HG03159 (cell line): ENCODE measurements around the gene RCOR1.
"Not testable (repeated sequence)": the region's sequence is repeated elsewhere in the genome, so short reads cannot be mapped to it uniquely, and the experiment has no call there.

Experiments used
- ATAC-seq: cut with Tn5 transposase; IDR thresholded peaks from one replicate; pipeline ENCODE4 v1.9.1; 2021; ENCODE audit warnings: mild to moderate bottlenecking, moderate library complexity; ENCODE audit not compliant: unreplicated experiment

Gene RCOR1

DNA sequence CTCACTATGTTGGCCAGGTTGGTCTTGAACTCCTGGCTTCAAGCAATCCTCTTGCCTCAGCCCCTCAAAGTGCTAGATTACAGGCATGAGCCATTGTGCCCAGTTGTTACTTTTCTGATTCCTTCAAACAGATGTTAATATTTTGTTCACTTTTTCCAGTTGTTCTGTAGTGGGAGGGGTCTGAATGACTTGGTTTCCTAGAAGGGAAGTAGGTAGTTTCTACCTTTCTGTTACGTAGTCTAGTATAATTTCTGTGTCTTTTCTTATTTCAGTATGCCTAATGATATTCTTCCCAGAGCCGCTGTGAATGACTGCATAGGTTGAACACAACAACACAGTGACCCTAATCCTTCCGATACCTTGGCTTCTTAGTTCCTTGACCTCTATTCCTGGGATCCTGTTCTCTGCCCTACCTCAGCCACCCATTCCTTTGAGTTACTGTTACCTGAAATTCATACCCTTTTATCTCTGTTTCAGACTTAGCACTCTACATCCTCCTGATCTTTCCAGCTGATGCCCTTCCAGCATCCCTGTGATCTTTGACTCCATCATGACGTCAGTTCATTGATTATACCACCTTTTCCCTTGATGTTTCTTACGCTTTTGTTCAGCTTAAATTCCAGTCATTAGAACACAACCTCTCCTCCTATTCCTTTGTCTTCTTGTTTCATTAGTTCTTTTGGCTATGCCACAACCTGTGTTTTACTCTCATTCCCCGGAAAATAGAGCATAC, 33.3 kb downstream of the RCOR1 start:
- ATAC-seq, result no peak

DNA sequence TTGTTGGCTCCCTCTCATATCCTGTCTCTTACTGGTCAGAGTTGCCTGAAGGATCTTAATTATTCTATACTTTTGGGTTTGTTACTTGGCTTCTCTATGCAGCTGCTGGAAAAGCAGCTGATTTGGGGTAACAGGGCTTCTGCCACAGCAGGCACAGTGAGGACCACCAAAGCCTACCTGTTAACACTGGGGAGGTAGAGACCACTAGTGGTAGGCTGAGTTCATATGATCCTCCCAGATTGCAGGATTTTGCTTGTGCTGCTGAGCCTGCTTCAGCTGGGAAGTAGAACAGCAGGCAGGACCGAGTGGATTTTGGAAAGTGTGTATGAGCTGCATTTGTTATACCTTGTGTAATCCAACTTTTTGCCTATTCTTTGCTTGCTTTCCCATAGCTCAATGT, 34.1 kb downstream of the RCOR1 start:
- no peak for ATAC-seq

- ATAC-seq, result no peak
These were observed 36.6 kb downstream of the RCOR1 start for GRCh38 chr14:102629011-102629444.

GRCh38 chr14:102629808-102630350, 37.4 kb downstream of the RCOR1 start:
- no peak for ATAC-seq

DNA sequence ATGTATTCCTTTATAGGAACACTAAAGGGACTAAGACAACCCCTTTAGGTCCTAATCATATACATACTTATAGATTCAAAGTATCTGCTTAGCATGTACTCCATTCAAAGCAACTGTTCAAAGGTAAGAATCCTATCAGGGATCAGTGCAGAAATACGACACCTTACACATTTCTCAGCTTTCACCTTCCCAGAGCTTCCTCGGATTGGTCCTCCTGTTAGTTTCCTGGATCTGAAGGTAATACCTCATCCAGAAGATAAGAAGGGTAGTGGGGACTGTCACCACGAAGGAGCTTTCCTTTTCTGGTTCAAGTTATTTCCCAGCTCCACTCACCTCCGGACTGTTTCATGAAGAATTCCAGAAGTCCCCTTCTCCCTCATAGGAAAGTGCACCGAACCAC, 38.0 kb downstream of the RCOR1 start:
- no peak for ATAC-seq

- no peak for ATAC-seq
These were observed 38.4 kb downstream of the RCOR1 start for GRCh38 chr14:102630881-102631280.

DNA sequence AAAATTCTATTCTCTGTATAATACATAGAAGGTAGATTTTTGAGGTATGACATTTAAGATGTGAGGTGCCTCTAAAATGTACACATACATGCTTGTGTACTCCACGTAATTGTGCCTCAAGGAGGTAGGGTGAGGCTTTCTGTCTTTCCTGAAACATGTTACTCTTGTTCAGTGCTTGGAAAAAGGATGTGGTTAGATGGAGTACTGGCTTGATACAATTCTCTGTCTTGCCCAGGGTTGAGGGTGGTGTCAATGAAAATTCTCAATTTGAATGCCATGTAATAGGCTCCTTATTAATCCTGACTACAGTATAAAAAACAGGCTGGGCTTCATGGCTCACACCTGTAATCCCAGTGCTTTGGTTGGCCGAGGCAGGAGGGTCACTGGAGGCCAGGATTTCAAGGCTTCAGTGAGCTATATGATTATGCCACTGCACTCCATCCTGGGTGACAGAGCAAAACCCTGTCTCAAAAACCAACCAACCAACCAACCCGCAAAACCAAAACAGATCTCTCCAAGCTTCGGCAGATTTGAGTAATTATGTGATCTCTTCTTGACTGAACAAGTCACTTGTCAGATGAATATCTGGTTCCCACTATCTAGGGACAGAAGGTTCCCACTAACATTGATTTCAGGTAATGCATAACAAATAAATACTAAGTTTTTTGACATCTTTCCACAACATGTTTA, 41.6 kb downstream of the RCOR1 start:
- no peak for ATAC-seq

DNA sequence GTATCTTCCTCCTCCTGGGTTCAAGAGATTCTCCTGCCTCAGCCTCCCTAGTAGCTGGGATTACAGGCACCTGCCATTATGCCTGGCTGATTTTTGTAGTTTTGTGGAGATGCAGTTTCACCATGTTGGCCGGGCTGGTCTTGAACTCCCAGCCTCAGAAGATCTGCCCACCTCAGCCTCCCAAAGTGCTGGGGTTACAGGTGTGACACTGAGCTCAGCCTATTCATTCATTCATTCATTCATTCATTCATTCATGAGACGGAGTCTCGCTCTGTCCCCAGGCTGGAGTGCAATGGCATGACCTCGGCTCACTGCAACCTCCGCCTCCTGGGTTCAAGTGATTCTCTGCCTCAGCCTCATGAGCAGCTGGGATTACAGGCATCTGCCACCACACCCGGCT, 47.2 kb downstream of the RCOR1 start:
- not testable (repeated sequence) for ATAC-seq

- ATAC-seq, result no peak
These were observed 52.1 kb downstream of the RCOR1 start for GRCh38 chr14:102644523-102644922.

DNA sequence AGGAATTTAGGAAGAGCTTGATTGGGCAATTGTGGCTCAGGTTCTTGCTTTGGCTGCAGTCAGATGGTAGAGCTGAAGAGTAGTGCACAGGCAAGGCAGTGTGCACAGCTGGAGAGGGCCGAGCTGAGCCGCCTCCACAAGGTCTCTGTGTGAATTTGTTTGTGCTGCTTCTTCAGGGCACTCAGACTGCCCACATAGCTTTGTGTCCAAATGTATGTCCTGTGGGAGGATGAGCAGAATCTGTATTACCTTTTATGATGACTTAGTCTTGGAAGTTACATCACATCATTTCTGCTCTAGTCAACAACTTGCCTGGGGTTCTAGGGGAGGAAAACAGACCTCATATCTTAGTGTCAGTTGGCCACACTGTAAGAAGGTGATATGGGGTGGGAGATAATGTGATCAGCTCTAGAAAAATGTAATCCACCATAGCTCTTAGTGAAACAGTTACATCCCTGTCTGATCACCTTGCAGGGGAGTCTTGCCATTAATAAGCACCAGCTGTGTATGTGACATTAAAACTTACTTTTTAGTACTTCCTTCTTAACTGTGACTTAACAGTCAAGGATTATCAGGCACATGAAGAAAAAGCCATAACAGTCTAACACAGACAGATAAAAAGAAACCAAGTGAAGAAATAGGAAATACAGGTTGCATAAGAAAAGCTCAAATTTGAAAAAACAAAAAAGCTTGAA, 53.4 kb downstream of the RCOR1 start:
- ATAC-seq, result no peak

DNA sequence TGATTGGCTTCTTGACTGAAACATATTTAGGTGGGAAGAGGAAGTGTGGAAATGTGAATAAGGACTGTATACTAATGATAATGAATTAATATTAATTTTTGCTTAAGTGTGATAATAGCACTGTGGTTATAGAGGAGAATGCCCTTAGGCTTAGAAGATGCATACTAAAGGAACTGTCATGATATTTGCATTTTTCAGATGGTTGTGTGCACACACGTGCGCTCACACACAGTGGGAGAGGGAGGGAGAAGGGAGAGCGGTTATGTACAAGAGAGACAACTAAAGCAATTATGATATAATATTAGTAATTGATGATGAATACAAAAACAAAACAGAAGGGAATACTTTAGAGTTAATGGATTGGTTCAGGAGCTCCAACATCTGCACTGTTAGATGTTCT, 54.2 kb downstream of the RCOR1 start:
- no peak for ATAC-seq

DNA sequence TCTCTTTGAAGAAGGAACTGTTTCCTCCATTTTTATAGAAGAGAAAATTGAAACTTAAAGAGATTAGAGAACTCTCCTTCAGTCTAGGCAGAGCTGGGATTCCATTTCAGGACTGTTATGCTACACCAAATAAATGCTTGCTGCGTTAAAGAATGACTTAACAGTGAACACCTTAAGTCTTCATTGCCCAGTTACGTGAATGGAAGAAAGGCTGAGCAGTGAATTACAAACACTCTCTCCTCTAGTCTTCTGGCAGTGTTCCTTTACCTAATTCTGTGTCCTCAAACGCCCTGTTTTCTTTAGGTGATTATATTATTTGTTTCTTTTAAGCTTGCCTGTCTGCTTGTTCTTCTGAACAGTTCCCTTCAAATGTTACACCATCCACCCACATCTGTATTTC, 59.7 kb downstream of the RCOR1 start:
- ATAC-seq, result no peak

GRCh38 chr14:102654298-102654697, 61.8 kb downstream of the RCOR1 start:
- no peak for ATAC-seq

DNA sequence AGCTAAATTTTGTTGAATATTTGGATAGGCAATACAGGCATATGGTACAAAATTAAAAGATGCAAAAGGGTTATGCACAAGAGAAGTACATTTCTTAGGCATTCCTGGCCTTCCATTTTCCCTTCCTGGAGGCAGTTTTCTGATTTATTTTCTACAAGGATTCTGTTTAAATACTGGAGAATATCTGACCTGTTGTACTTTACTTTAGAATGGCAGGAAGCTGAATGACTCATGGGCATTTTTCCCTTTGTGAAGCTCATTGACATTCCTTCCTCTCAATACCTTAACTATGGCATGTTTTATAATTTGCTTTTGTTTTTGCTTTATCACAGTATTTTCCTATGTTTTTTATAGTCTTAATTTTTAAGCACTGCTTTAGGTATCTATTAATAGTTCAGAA, 62.7 kb downstream of the RCOR1 start:
- ATAC-seq, result no peak

DNA sequence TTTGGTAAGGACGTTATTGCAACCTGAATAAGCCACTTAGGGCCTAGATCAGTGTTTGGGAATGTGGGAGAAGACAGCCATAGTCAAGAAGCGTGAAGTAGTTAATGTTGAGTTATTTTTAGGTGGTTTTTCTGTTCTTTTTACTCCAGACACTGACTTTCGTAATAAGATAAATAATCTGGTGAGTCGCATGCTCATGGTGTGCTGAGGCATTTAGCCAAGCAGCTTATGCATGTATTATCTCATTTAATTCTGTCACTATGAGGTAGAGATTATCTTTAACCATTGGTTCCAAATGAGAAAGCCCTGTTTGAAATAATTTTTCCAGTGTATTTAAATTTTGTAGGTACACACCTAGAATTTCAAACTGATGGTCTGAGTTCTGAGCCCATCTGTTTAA, 67.3 kb downstream of the RCOR1 start:
- no peak for ATAC-seq

GRCh38 chr14:102661614-102662013, 69.2 kb downstream of the RCOR1 start:
- ATAC-seq, result no peak

DNA sequence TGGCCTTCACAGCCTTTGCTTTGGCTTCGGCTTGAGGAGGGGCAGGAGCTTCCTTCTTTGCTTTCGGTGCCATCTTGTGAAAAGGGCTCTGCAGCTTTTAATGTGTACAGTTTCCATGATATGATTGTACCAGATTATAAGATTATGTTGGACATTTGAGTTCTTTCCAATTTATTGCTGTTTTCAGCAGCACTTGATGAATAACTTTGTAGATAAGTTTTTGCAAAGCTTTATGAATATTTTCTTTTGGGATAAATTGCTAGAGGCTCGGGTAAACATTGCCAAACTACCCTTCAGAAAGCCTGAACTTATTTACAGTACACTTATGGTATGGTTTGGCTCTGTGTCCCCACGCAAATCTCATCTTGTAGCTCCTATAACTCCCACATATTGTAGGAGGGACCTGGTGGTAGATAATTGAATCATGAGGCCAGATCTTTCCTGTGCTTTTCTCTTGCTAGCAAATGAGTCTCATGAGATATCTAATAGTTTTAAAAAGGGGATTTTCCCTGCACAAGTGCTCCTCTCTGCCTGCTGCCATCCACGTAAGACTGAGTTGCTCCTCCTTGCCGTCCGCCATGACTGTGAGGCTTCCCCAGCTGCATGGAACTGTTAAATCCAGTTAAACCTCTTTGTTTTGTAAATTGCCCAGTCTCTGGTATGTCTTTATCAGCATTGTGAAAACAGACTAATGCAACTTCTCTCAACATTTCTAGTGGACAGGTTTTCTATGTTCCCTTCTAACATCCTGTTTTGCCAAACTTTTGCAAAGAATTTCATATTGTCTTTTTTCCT, 70.4 kb downstream of the RCOR1 start:
- ATAC-seq, result no peak

DNA sequence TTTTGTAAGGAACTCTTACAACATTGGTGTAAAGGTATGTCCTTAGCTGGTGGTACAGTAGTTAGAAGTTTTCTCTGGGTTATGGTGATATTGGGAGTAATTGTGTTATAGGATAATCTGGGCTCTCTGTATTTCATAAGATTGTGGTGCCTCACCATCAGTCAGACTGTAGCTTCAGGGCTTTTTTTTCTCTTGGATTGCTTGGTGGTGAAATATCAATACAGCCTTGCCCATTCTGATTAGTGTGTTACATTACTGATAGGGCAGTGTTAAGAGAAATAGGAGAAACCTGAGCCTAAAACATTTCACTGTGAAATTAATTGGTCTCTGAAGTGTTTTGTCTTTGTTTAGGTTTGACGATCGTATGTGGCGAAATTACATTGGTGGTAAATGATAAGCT, 71.0 kb downstream of the RCOR1 start:
- no peak for ATAC-seq

DNA sequence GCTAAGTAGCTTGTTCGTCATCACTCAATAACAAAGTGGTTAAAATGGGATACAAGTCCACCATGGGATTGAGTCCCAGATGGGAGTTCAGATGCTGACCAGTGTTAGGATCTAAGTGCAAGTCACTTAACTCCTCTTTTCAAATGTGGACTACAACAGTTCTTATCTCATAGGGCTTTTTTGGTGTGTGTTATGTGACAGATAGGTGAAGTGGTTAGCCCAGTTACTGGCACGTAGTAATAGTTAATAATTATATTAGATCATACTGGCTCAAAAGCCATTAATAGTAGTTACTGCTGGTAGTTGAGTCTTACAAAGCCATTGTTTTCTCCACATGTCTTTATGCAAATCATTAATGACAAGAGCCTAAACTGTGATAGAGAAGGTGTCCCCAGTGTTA, 73.2 kb downstream of the RCOR1 start:
- no peak for ATAC-seq

GRCh38 chr14:102666635-102667034, 74.2 kb downstream of the RCOR1 start:
- no peak for ATAC-seq

GRCh38 chr14:102667703-102668102, 75.3 kb downstream of the RCOR1 start:
- ATAC-seq, result no peak
